WTC11 (cell line): Measurements from ENCODE around the gene NWD2. TPM values are rescaled to one million over a fixed set of nuclear protein-coding genes. Genes with fewer than 3 reads are reported as not detected.

Source experiments
- ATAC-seq: fragments of 200-7000 bp; cut with Tn5 transposase; 2 replicates; pipeline ENCODE4 v1.10.0; 2021; ENCODE audit warnings: mild to moderate bottlenecking, moderate library complexity
- CTCF ChIA-PET: fragments of 300-600 bp; sonication (Branson Sonifier 250); formaldehyde crosslinking; loops from one replicate; lab custom pipeline; 2021; ENCODE audit warnings: antibody characterized with exemption; lab: Charles Lee
- POLR2A ChIA-PET: fragments of 350-600 bp; sonication (Branson Sonifier 250); formaldehyde crosslinking; loops from one replicate; lab custom pipeline; 2021; ENCODE audit warnings: antibody characterized with exemption; lab: Charles Lee
- DNase-seq: peaks from one replicate; pipeline ENCODE4 v3.0.0; 2021; ENCODE audit warnings: low spot score
- H3K27ac Mint-ChIP-seq: 2 replicates; pipeline ENCODE4 v1.8.0; 2021; ENCODE audit warnings: mixed read lengths
- H3K27me3 Mint-ChIP-seq: 2 replicates; pipeline ENCODE4 v1.8.0; 2021; ENCODE audit warnings: low read depth, mild to moderate bottlenecking, moderate library complexity, mixed read lengths
- H3K36me3 Mint-ChIP-seq: 2 replicates; pipeline ENCODE4 v1.8.0; 2021; ENCODE audit warnings: mixed read lengths
- H3K4me1 Mint-ChIP-seq: 2 replicates; pipeline ENCODE4 v1.8.0; 2022; ENCODE audit warnings: mixed read lengths
- H3K4me3 Mint-ChIP-seq: 2 replicates; pipeline ENCODE4 v1.8.0; 2021; ENCODE audit warnings: mild to moderate bottlenecking, moderate library complexity, mixed read lengths
- H3K9me3 Mint-ChIP-seq: 2 replicates; pipeline ENCODE4 v1.8.0; 2021; ENCODE audit warnings: mixed read lengths
- AFF4 ChIP-seq: sonication (generic); formaldehyde crosslinking; IDR thresholded peaks from 2 replicates; pipeline ENCODE4 v1.8.1; 2023; ENCODE audit warnings: mild to moderate bottlenecking, missing genetic modification reagents, borderline replicate concordance
- CREB1 ChIP-seq: sonication (generic); formaldehyde crosslinking; IDR thresholded peaks from 2 replicates; pipeline ENCODE4 v1.8.0; 2023; ENCODE audit warnings: mild to moderate bottlenecking, missing genetic modification reagents
- CTCF ChIP-seq: fragments of 200-600 bp; IDR thresholded peaks from 2 replicates; pipeline ENCODE4 v1.8.0; 2022; ENCODE audit warnings: antibody characterized with exemption
- ESRRA ChIP-seq: sonication (generic); formaldehyde crosslinking; IDR thresholded peaks from 2 replicates; pipeline ENCODE4 v1.8.1; 2022; ENCODE audit warnings: mild to moderate bottlenecking, missing genetic modification reagents, borderline replicate concordance
- FOXP1 ChIP-seq: sonication (generic); formaldehyde crosslinking; IDR thresholded peaks from 2 replicates; pipeline ENCODE4 v1.8.0; 2022; ENCODE audit warnings: missing genetic modification reagents, mild to moderate bottlenecking, moderate library complexity, borderline replicate concordance
- FOXP4 ChIP-seq: sonication (generic); formaldehyde crosslinking; IDR thresholded peaks from 2 replicates; pipeline ENCODE4 v1.8.0; 2022; ENCODE audit warnings: mild to moderate bottlenecking, missing genetic modification reagents
- GABPB1 ChIP-seq: sonication (generic); formaldehyde crosslinking; IDR thresholded peaks from 2 replicates; pipeline ENCODE4 v1.8.1; 2023; ENCODE audit warnings: mild to moderate bottlenecking, missing genetic modification reagents
- GTF2I ChIP-seq: fragments of 250-450 bp; sonication (Bioruptor Pico); conservative IDR thresholded peaks from 2 replicates; pipeline ENCODE4 v1.4.0; 2021; ENCODE audit warnings: mild to moderate bottlenecking
- IRF2 ChIP-seq: sonication (generic); formaldehyde crosslinking; IDR thresholded peaks from 2 replicates; pipeline ENCODE4 v1.8.0; 2022; ENCODE audit warnings: low read depth, missing genetic modification reagents, borderline replicate concordance
- JUN ChIP-seq: sonication (generic); formaldehyde crosslinking; IDR thresholded peaks from 2 replicates; pipeline ENCODE4 v1.8.0; 2023; ENCODE audit warnings: mild to moderate bottlenecking, missing genetic modification reagents
- NFE2L1 ChIP-seq: sonication (generic); formaldehyde crosslinking; IDR thresholded peaks from 2 replicates; pipeline ENCODE4 v1.8.1; 2023; ENCODE audit warnings: missing genetic modification reagents
- NR2C2 ChIP-seq: sonication (generic); formaldehyde crosslinking; IDR thresholded peaks from 2 replicates; pipeline ENCODE4 v1.8.0; 2022; ENCODE audit warnings: mild to moderate bottlenecking, missing genetic modification reagents
- OVOL2 ChIP-seq: fragments of 250-450 bp; sonication (Bioruptor Pico); IDR thresholded peaks from 2 replicates; pipeline ENCODE4 v1.9.0; 2021; ENCODE audit warnings: mild to moderate bottlenecking, borderline replicate concordance
- PRRX2 ChIP-seq: fragments of 250-450 bp; sonication (Bioruptor Pico); IDR thresholded peaks from 2 replicates; pipeline ENCODE4 v1.8.0; 2021; ENCODE audit warnings: mild to moderate bottlenecking
- SMAD4 ChIP-seq: sonication (generic); formaldehyde crosslinking; IDR thresholded peaks from 2 replicates; pipeline ENCODE4 v1.8.0; 2022; ENCODE audit warnings: mild to moderate bottlenecking, missing genetic modification reagents
- SOX15 ChIP-seq: fragments of 250-450 bp; sonication (Bioruptor Pico); IDR thresholded peaks from 2 replicates; pipeline ENCODE4 v1.9.0; 2021; ENCODE audit warnings: mild to moderate bottlenecking
- ZBTB21 ChIP-seq: sonication (generic); formaldehyde crosslinking; IDR thresholded peaks from 2 replicates; pipeline ENCODE4 v1.8.1; 2023; ENCODE audit warnings: mild to moderate bottlenecking, missing genetic modification reagents, borderline replicate concordance
- ZNF423 ChIP-seq: fragments of 250-450 bp; sonication (Bioruptor Pico); IDR thresholded peaks from 2 replicates; pipeline ENCODE4 v2.1.2; 2022; ENCODE audit warnings: mild to moderate bottlenecking, moderate library complexity
- ZNF512 ChIP-seq: sonication (generic); formaldehyde crosslinking; IDR thresholded peaks from 2 replicates; pipeline ENCODE4 v1.8.1; 2022; ENCODE audit warnings: missing genetic modification reagents, borderline replicate concordance
- total RNA-seq: library from RNA; stranded (reverse); gene quantifications from 3 replicates; pipeline ENCODE4 v1.2.3, GENCODE V29; 2021

NWD2 gene
- total RNA-seq, 1 experiment from 2014 or later, result 0.07 TPM

- TF ChIP-seq FOXP4 (CRISPR knock-in tag), result no peak
- TF ChIP-seq SMAD4 (CRISPR knock-in tag), result no peak
- no peak for TF ChIP-seq IRF2
- TF ChIP-seq FOXP1 (CRISPR knock-in tag), result no peak
- TF ChIP-seq OVOL2 (CRISPR knock-in tag), result no peak
- no peak for TF ChIP-seq NR2C2 (CRISPR knock-in tag)
Measured at GRCh38 chr4:37434469-37434868, 189.9 kb downstream of the NWD2 start (continued).

GRCh38 chr4:37436546-37436945 lies 192.0 kb downstream of the NWD2 start:
- no peaks in the 10 kb centered on the region for H3K9me3 Mint-ChIP-seq
- no peak for DNase-seq
- 0 out of 2 replicates have a peak, but pooled peaks cover 3% of the 10 kb centered on the region for H3K4me1 Mint-ChIP-seq
- TF ChIP-seq AFF4 (CRISPR knock-in tag) (no peak), ESRRA (CRISPR knock-in tag) (no peak)
- TF ChIP-seq, all 79 proteins: peak for 0
- ATAC-seq, result no peak
- Mint-ChIP-seq H3K27ac (no peak overlapping the region), H3K36me3 (no peaks in the 10 kb centered on the region), H3K27me3 (no peaks in the 10 kb centered on the region), H3K4me3 (no peak overlapping the region)
- ChIA-PET CTCF (interaction anchor here (1.3 kb wide), 1 partner anchor 9 kb away, joined by 3 read pairs; no protein-coding TSS in a partner anchor), POLR2A (no interaction called here)

- no peak overlapping the region for H3K4me3 Mint-ChIP-seq
- TF ChIP-seq ESRRA (CRISPR knock-in tag) (no peak), SOX15 (CRISPR knock-in tag) (no peak)
- TF ChIP-seq, all 79 proteins: peak for 0
- Mint-ChIP-seq H3K27ac (no peak overlapping the region), H3K9me3 (no peaks in the 10 kb centered on the region), H3K36me3 (no peaks in the 10 kb centered on the region), H3K27me3 (no peaks in the 10 kb centered on the region), H3K4me1 (0 out of 2 replicates have a peak, but pooled peaks cover 3% of the 10 kb centered on the region)
- ChIA-PET POLR2A (no interaction called here), CTCF (interaction anchor here (1.3 kb wide), 1 partner anchor 9 kb away, joined by 3 read pairs; no protein-coding TSS in a partner anchor)
- DNase-seq (no peak), ATAC-seq (no peak)
Measured at GRCh38 chr4:37437163-37437562, 192.6 kb downstream of the NWD2 start.

GRCh38 chr4:37438564-37439279 lies 194.2 kb downstream of the NWD2 start:
- Mint-ChIP-seq H3K27me3 (no peaks in the 10 kb centered on the region), H3K4me3 (no peak overlapping the region), H3K9me3 (no peaks in the 10 kb centered on the region), H3K4me1 (0 out of 2 replicates have a peak, but pooled peaks cover 3% of the 10 kb centered on the region), H3K27ac (no peak overlapping the region), H3K36me3 (no peaks in the 10 kb centered on the region)
- CTCF ChIA-PET, result no interaction called here
- POLR2A ChIA-PET, result no interaction called here
- DNase-seq, result no peak
- ATAC-seq, result no peak
- no peak for TF ChIP-seq NFE2L1 (CRISPR knock-in tag)
- TF ChIP-seq ZNF423 (CRISPR knock-in tag), result no peak
- TF ChIP-seq JUN (CRISPR knock-in tag), result no peak
- TF ChIP-seq ZBTB21 (CRISPR knock-in tag), result no peak
- TF ChIP-seq CTCF, result no peak
- TF ChIP-seq CREB1 (CRISPR knock-in tag), result no peak
- no peak for TF ChIP-seq ZNF512
- TF ChIP-seq GABPB1 (CRISPR knock-in tag), result no peak
- no peak for TF ChIP-seq GTF2I (CRISPR knock-in tag)
- no peak for TF ChIP-seq PRRX2 (CRISPR knock-in tag)
